Mucosa of descending colon (tissue), 3 donors: ENCODE measurements around the gene ACBD6. TPM values are rescaled to one million over a fixed set of nuclear protein-coding genes. Genes with fewer than 3 reads are reported as not detected.

Experiments
- ATAC-seq: fragments of 200-7000 bp; cut with Tn5 transposase; one replicate; pipeline ENCODE4 v1.9.1; 2020; ENCODE audit warnings: mild to moderate bottlenecking, moderate library complexity
- DNase-seq, 3 donors: peaks; one replicate each; pipeline ENCODE4 v3.0.0-alpha.2; 2020
- H3K36me3 ChIP-seq: fragments of 200-600 bp; one replicate; pipeline ENCODE4 v1.8.0; 2021; ENCODE audit warnings: low read depth, mild to moderate bottlenecking
- H3K4me1 ChIP-seq: fragments of 200-600 bp; one replicate; pipeline ENCODE4 v1.8.0; 2021; ENCODE audit warnings: low read depth, mild to moderate bottlenecking
- H3K4me3 ChIP-seq: fragments of 200-600 bp; one replicate; pipeline ENCODE4 v1.8.0; 2021; ENCODE audit warnings: mild to moderate bottlenecking
- H3K9me3 ChIP-seq: fragments of 200-600 bp; one replicate; pipeline ENCODE4 v1.8.0; 2021; ENCODE audit warnings: mild to moderate bottlenecking
- CTCF ChIP-seq: fragments of 200-600 bp; IDR thresholded peaks from one replicate; pipeline ENCODE4 v1.8.0; 2022; ENCODE audit warnings: antibody characterized with exemption, mild to moderate bottlenecking
- intact Hi-C, 2 donors: fragments of 100-400 bp; cut with DNase I in 1 of 2; cut with micrococcal nuclease in 1 of 2; formaldehyde crosslinking; loops; one replicate each; pipeline versions ENCODE4 v1.11.0 to v1.11.1; 2022; cut with DNase I, micrococcal nuclease
- total RNA-seq, 3 donors: library from RNA; stranded (reverse); fragmentation: NEBNext Ultra II Directional in 2 of 3; extraction: Animal tissue kit (Norgen Biotek cat#: 25700) in 2 of 3; gene quantifications; one replicate each; pipeline versions ENCODE4 v1.2.1 to v1.2.4, GENCODE V29; 2021 to 2023
- donor health status: DM: no; HTN: no; CAD: no; lungs with moderate emphysema.
- donor health status: DM: no; HTN: no; CAD: no.
- donor health status: DM: no; HTN: yes; CAD: no.

Gene ACBD6
- total RNA-seq, 3 donors from 2014 or later, result 23.3 to 32.8 (median 25.0) TPM

DNA sequence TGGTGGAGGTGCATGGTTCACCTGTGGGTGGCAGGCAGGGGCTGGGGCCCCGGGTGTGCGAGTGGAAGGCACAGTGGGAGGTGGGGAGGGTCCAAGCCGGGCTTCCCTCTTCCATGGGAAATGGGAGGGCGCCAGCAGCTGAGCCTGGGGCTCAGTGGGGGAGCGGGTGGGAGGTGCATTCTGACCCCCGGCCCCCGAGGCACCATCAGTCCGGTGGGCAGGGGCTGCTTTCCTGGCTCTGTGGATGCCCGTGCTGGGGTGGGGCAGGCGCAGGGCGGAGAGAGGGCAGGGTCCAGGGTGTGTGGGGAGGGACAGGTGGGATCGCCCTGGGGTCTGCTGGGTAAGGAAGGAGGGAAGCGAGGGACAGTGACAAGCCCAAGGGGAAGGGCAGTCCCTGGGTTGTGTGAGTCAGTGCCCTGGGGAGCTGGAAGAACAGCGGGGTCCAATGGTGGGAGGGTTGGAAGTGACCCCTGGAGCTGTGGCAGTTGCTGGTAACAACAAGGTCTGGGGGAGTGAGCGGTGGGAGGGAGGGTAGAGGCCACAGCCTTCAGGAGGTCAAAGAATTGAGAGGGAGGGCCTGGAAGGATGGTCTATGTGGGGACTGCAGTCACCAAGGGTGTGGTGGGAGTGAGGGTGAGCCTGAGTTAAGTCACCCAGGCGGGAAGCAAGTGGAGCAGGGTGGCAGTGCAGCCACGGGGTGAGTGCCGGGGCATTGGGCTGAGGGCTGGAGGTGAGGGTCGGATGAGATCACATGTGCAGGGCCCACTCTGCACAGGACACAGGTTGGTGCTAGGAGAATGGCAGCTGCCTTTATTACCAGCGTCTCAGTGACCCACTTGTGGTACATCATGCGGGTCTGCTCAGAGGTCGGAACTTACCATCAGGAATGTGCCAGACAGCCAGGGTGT is 242.7 kb downstream of the ACBD6 start:
- no peak for ATAC-seq
- no peaks in the 10 kb centered on the region for H3K4me1 ChIP-seq

DNA sequence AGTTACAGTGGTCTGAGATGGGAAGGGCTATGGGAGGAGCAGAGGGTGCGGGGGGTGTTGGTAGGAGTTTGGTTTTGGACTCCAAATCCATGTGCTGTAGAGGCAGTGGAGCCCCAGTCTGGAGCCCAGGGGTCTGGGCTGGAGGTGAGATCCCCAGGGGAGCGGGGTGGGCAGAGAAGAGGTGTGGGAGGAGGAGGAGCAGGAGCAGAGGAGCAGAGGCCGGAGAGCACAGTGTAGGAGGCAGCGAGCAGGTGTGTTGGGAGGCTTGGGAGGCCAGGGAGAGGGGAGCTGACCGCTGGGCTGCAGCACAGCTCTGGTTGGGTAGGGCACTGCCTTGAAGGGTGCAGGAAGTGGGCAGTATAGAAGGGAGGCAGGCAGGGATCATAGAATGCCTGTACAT is 243.4 kb downstream of the ACBD6 start:
- Histone ChIP-seq H3K9me3 (no peaks in the 10 kb centered on the region), H3K4me1 (no peaks in the 10 kb centered on the region), H3K4me3 (no peak overlapping the region), H3K36me3 (no peaks in the 10 kb centered on the region)
- TF ChIP-seq CTCF, result no peak
- ATAC-seq, result no peak
- intact Hi-C loops, result no loop called here
- DNase-seq, result no peak

More for the DNA sequence above, 242.7 kb downstream of the ACBD6 start:
- no peak for TF ChIP-seq CTCF
- Histone ChIP-seq H3K4me3 (no peak overlapping the region), H3K9me3 (no peaks in the 10 kb centered on the region), H3K36me3 (no peaks in the 10 kb centered on the region)
- DNase-seq, result no peak
- intact Hi-C loops, result no loop called here

- DNase-seq (no peak), ATAC-seq (no peak)
- Histone ChIP-seq H3K4me1 (no peaks in the 10 kb centered on the region), H3K4me3 (no peak overlapping the region), H3K36me3 (no peaks in the 10 kb centered on the region), H3K9me3 (no peaks in the 10 kb centered on the region)
- intact Hi-C loops, result no loop called here
- TF ChIP-seq CTCF, result no peak
Observed at GRCh38 chr1:180258290-180258689, 244.1 kb downstream of the ACBD6 start.

DNA sequence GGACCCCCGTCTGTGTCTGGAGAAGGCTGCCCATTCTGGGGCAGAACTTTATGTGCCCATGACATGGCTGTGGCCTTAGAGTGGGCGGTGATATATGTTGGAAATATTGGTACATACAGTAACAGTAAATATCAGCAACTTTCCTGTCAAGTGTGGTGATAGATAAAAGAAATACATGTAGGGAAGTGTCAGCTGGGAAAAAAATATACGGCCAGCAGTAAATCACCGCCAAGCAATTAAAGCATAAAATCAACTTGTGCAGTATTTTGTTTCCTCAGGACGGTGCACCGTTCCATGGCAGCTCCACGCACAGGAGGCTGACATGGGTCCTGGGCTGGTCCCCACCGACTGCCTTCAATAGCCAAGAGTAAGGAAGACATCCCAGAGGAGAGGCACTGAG is 244.9 kb downstream of the ACBD6 start:
- intact Hi-C loops, result no loop called here
- TF ChIP-seq CTCF, result no peak
- Histone ChIP-seq H3K4me3 (no peak overlapping the region), H3K9me3 (no peaks in the 10 kb centered on the region), H3K4me1 (no peaks in the 10 kb centered on the region), H3K36me3 (no peaks in the 10 kb centered on the region)
- ATAC-seq (no peak), DNase-seq (no peak)

DNA sequence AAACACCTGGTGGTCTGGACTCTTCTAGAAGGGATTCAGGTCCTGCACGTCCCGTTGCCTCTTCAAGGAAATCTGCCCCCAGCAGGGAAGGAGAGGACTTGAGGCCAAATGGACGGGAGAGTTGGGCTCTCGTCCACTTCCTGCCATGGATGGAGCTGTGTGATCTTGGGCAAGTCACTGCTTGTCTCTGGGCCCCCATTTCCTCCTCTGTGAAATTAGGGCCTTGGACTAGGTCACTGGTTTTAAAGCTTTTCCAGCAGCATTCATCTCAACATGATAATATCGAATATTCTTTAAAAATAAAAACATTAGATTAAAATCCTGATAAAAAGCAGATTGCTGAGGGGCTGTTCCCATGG is 245.4 kb downstream of the ACBD6 start:
- ATAC-seq, result no peak
- DNase-seq, result no peak
- no peaks in the 10 kb centered on the region for H3K9me3 ChIP-seq
- intact Hi-C loops, result no loop called here
- H3K36me3 ChIP-seq, result no peaks in the 10 kb centered on the region
- TF ChIP-seq CTCF, result no peak
- no peaks in the 10 kb centered on the region for H3K4me1 ChIP-seq
- no peak overlapping the region for H3K4me3 ChIP-seq
